Measurements from ENCODE around the gene DIPK1A. TPM values are rescaled to one million over a fixed set of nuclear protein-coding genes. Genes with fewer than 3 reads are reported as not detected.

DIPK1A gene
- total RNA-seq, 1 donor from 2014 or later, result 3.9 TPM

GRCh38 chr1:92934395-92935378 lies 26.6 kb downstream of the DIPK1A start:
- no peak for TF ChIP-seq CTCF (IDR thresholded peaks at IDR 0.05; ENCODE audit: unreplicated experiment)
- no peaks in the 10 kb centered on the region for H3K36me3 Mint-ChIP-seq (ENCODE audit: low read depth, unreplicated experiment)
- H3K4me3 Mint-ChIP-seq (ENCODE audit: unreplicated experiment), result no peak overlapping the region
- no peak overlapping the region for H3K27ac Mint-ChIP-seq (ENCODE audit: unreplicated experiment)
- no peaks in the 10 kb centered on the region for H3K27me3 Mint-ChIP-seq (ENCODE audit: unreplicated experiment)
- no peak for DNase-seq (ENCODE audit: low spot score)
- peaks cover 5% of the 10 kb centered on the region for H3K4me1 Mint-ChIP-seq (ENCODE audit: unreplicated experiment)
- no peaks in the 10 kb centered on the region for H3K9me3 Mint-ChIP-seq (ENCODE audit: unreplicated experiment)

- H3K36me3 Mint-ChIP-seq (ENCODE audit: low read depth, unreplicated experiment), result no peaks in the 10 kb centered on the region
- TF ChIP-seq CTCF (IDR thresholded peaks at IDR 0.05; ENCODE audit: unreplicated experiment), result no peak
- H3K9me3 Mint-ChIP-seq (ENCODE audit: unreplicated experiment), result no peaks in the 10 kb centered on the region
- H3K27me3 Mint-ChIP-seq (ENCODE audit: unreplicated experiment), result no peaks in the 10 kb centered on the region
- H3K4me1 Mint-ChIP-seq (ENCODE audit: unreplicated experiment), result peaks cover 11% of the 10 kb centered on the region
- no peak overlapping the region for H3K4me3 Mint-ChIP-seq (ENCODE audit: unreplicated experiment)
- no peak overlapping the region for H3K27ac Mint-ChIP-seq (ENCODE audit: unreplicated experiment)
- DNase-seq (ENCODE audit: low spot score), result no peak
Observed at GRCh38 chr1:92933459-92933858, 27.8 kb downstream of the DIPK1A start.

DNA sequence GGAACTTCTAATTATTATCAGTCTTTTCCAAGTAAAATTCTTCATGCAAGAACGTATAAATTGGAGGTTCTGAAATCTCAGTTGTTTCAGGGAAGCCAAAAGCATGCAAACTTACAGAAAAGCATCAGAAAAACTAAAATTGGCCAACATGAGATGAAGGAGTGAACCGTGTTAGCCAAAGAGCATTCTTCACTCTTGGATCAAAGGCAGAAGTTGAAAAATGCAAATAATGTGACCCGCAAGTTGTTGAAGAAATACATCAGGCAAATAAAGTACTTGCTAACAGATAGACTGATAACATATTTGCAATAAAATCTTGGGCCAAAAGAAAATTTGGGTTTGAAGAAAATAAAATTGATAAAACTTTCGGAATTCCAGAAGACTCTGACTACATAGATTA lies 29.6 kb downstream of the DIPK1A start:
- H3K27ac Mint-ChIP-seq (ENCODE audit: unreplicated experiment), result no peak overlapping the region
- H3K4me1 Mint-ChIP-seq (ENCODE audit: unreplicated experiment), result peaks cover 11% of the 10 kb centered on the region
- no peak overlapping the region for H3K4me3 Mint-ChIP-seq (ENCODE audit: unreplicated experiment)
- H3K27me3 Mint-ChIP-seq (ENCODE audit: unreplicated experiment), result no peaks in the 10 kb centered on the region
- H3K36me3 Mint-ChIP-seq (ENCODE audit: low read depth, unreplicated experiment), result no peaks in the 10 kb centered on the region
- no peak for TF ChIP-seq CTCF (IDR thresholded peaks at IDR 0.05; ENCODE audit: unreplicated experiment)
- no peaks in the 10 kb centered on the region for H3K9me3 Mint-ChIP-seq (ENCODE audit: unreplicated experiment)
- no peak for DNase-seq (ENCODE audit: low spot score)

GRCh38 chr1:92929461-92929860 lies 31.8 kb downstream of the DIPK1A start:
- H3K36me3 Mint-ChIP-seq (ENCODE audit: low read depth, unreplicated experiment), result no peaks in the 10 kb centered on the region
- no peak overlapping the region for H3K4me3 Mint-ChIP-seq (ENCODE audit: unreplicated experiment)
- H3K4me1 Mint-ChIP-seq (ENCODE audit: unreplicated experiment), result peaks cover 8% of the 10 kb centered on the region
- no peak overlapping the region for H3K27ac Mint-ChIP-seq (ENCODE audit: unreplicated experiment)
- DNase-seq (ENCODE audit: low spot score), result no peak
- no peak for TF ChIP-seq CTCF (IDR thresholded peaks at IDR 0.05; ENCODE audit: unreplicated experiment)
- H3K27me3 Mint-ChIP-seq (ENCODE audit: unreplicated experiment), result no peaks in the 10 kb centered on the region
- no peaks in the 10 kb centered on the region for H3K9me3 Mint-ChIP-seq (ENCODE audit: unreplicated experiment)

GRCh38 chr1:92927870-92928269 lies 33.4 kb downstream of the DIPK1A start:
- Mint-ChIP-seq H3K4me3 (ENCODE audit: unreplicated experiment) (no peak overlapping the region), H3K27ac (ENCODE audit: unreplicated experiment) (no peak overlapping the region), H3K9me3 (ENCODE audit: unreplicated experiment) (no peaks in the 10 kb centered on the region), H3K36me3 (ENCODE audit: low read depth, unreplicated experiment) (no peaks in the 10 kb centered on the region), H3K27me3 (ENCODE audit: unreplicated experiment) (peaks cover 3% of the 10 kb centered on the region), H3K4me1 (ENCODE audit: unreplicated experiment) (peaks cover 8% of the 10 kb centered on the region)
- TF ChIP-seq CTCF (IDR thresholded peaks at IDR 0.05; ENCODE audit: unreplicated experiment), result no peak
- no peak for DNase-seq (ENCODE audit: low spot score)

All from endothelial cell (in vitro differentiated cells).